Astrocyte (in vitro differentiated cells and primary cell): Measurements from ENCODE around the gene HYAL2.

ENCODE experiments used
- EZH2 ChIP-seq: IDR thresholded peaks from 2 replicates; pipeline ENCODE4 v1.6.1; 2012; ENCODE audit warnings: mild to moderate bottlenecking, low read length, inconsistent platforms; ENCODE audit not compliant: insufficient read depth
- TF ChIP-seq, protein P1 (sequence below): IDR thresholded peaks from 2 replicates; pipeline ENCODE4 v1.5.1; 2011; ENCODE audit warnings: low read depth, mild to moderate bottlenecking, inconsistent platforms, low read length, moderate library complexity; ENCODE audit not compliant: insufficient read depth

DNA sequence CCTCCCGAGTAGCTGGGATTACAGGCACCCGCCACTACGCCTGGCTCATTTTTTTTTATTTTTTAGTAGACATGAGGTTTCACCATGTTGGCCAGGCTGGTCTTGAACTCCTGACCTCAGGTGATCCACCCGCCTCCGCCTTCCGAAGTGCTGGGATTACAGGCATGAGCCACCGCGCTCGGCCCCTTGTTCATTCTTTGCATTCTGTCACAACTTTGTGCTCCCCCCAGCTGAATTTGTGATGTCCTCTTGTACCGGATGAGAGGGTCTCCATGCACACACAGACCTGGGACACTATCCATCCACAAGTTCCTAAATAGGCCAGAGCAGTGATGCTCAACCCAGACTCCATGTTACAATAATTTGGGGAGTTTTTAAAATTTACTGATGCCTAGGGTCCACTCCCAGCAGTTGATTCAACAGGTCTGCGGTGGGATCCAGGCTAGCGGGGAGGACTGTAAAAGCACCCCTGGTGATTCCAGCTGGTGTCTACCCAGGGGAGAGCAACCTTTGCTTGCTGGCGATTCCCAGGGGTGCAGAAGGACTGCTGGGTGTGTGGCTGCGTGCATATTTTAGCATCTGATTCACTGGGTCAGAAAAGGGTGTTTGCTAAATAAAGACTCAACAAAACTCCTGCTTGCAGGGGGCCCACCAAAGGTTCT lies 17.1 kb upstream of the HYAL2 start:
- TF ChIP-seq, protein P1, sequence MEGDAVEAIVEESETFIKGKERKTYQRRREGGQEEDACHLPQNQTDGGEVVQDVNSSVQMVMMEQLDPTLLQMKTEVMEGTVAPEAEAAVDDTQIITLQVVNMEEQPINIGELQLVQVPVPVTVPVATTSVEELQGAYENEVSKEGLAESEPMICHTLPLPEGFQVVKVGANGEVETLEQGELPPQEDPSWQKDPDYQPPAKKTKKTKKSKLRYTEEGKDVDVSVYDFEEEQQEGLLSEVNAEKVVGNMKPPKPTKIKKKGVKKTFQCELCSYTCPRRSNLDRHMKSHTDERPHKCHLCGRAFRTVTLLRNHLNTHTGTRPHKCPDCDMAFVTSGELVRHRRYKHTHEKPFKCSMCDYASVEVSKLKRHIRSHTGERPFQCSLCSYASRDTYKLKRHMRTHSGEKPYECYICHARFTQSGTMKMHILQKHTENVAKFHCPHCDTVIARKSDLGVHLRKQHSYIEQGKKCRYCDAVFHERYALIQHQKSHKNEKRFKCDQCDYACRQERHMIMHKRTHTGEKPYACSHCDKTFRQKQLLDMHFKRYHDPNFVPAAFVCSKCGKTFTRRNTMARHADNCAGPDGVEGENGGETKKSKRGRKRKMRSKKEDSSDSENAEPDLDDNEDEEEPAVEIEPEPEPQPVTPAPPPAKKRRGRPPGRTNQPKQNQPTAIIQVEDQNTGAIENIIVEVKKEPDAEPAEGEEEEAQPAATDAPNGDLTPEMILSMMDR: no peak
- TF ChIP-seq EZH2: no peak
